HL-60 (cell line): ENCODE results near the gene DEFB124.

Experiments
- DNase-seq, 2 experiments: peaks; one replicate each; pipeline ENCODE4 v3.0.0-alpha.2; 2010 to 2020; ENCODE audit warnings: low read depth in 1 of 2, low spot score in 1 of 2
- H3K27ac ChIP-seq: fragments of 250-450 bp; sonication (Bioruptor Pico); replicated peaks from 2 replicates; pipeline ENCODE4 v1.5.1; 2020; ENCODE audit warnings: mild to moderate bottlenecking, moderate library complexity
- H3K27me3 ChIP-seq: fragments of 250-450 bp; sonication (Bioruptor Pico); 2 replicates; pipeline ENCODE4 v1.5.1; 2021; ENCODE audit warnings: mild to moderate bottlenecking, moderate library complexity; ENCODE audit not compliant: insufficient read depth, poor library complexity, severe bottlenecking
- H3K4me3 ChIP-seq: replicated peaks from 2 replicates; pipeline ENCODE4 v1.5.1; 2011; ENCODE audit warnings: mild to moderate bottlenecking, control low read depth, low read length; ENCODE audit not compliant: insufficient read depth
- CTCF ChIP-seq: IDR thresholded peaks from one replicate; pipeline ENCODE4 v1.5.1; 2011; ENCODE audit warnings: low read length, control low read depth, inconsistent platforms; ENCODE audit not compliant: insufficient read depth
- GABPA ChIP-seq: IDR thresholded peaks from 2 replicates; pipeline ENCODE4 v1.6.1; 2012; ENCODE audit warnings: low read depth
- POLR2AphosphoS5 ChIP-seq: IDR thresholded peaks from 2 replicates; pipeline ENCODE4 v1.6.1; 2012; ENCODE audit warnings: low read depth
- SPI1 ChIP-seq: IDR thresholded peaks from 2 replicates; pipeline ENCODE4 v1.6.1; 2012; ENCODE audit warnings: low read depth, mild to moderate bottlenecking, borderline replicate concordance
- TF ChIP-seq, protein P1 (sequence below): IDR thresholded peaks from 2 replicates; pipeline ENCODE4 v1.6.1; 2012; ENCODE audit warnings: low read depth; ENCODE audit not compliant: insufficient replicate concordance

DEFB124 gene

GRCh38 chr20:31454361-31454760, 20.6 kb downstream of the DEFB124 start:
- Histone ChIP-seq H3K27ac (no peak overlapping the region), H3K4me3 (no peak overlapping the region), H3K27me3 (no peaks in the 10 kb centered on the region)
- TF ChIP-seq CTCF: no peak
- no peak for DNase-seq

DNA sequence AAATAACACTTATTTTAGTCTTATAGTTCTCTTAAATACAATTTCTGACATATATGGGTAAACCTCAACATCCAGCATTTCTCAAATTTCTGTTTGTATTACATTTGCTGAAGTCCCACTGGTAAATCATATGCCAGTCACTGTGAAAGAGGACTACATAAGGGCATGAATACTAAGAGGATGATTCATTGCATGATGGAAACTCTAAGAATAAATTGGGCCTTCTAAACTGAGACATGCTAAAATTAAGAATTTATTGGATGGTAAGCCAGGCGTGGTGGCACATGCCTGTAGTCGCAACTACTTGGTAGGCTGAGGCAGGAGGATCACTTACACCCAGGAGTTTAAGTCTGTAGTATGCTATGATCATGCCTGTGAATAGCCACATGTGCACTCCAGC, 22.4 kb downstream of the DEFB124 start:
- no peaks in the 10 kb centered on the region for H3K27me3 ChIP-seq
- no peak for DNase-seq
- no peak overlapping the region for H3K4me3 ChIP-seq
- no peak for TF ChIP-seq POLR2AphosphoS5
- TF ChIP-seq, protein P1, sequence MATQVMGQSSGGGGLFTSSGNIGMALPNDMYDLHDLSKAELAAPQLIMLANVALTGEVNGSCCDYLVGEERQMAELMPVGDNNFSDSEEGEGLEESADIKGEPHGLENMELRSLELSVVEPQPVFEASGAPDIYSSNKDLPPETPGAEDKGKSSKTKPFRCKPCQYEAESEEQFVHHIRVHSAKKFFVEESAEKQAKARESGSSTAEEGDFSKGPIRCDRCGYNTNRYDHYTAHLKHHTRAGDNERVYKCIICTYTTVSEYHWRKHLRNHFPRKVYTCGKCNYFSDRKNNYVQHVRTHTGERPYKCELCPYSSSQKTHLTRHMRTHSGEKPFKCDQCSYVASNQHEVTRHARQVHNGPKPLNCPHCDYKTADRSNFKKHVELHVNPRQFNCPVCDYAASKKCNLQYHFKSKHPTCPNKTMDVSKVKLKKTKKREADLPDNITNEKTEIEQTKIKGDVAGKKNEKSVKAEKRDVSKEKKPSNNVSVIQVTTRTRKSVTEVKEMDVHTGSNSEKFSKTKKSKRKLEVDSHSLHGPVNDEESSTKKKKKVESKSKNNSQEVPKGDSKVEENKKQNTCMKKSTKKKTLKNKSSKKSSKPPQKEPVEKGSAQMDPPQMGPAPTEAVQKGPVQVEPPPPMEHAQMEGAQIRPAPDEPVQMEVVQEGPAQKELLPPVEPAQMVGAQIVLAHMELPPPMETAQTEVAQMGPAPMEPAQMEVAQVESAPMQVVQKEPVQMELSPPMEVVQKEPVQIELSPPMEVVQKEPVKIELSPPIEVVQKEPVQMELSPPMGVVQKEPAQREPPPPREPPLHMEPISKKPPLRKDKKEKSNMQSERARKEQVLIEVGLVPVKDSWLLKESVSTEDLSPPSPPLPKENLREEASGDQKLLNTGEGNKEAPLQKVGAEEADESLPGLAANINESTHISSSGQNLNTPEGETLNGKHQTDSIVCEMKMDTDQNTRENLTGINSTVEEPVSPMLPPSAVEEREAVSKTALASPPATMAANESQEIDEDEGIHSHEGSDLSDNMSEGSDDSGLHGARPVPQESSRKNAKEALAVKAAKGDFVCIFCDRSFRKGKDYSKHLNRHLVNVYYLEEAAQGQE: no peak
- no peak overlapping the region for H3K27ac ChIP-seq

GRCh38 chr20:31449511-31450414, 25.2 kb downstream of the DEFB124 start:
- no peak for DNase-seq
- Histone ChIP-seq H3K27me3 (no peaks in the 10 kb centered on the region), H3K27ac (no peak overlapping the region), H3K4me3 (no peak overlapping the region)
- no peak for TF ChIP-seq SPI1
- TF ChIP-seq POLR2AphosphoS5: no peak

GRCh38 chr20:31446084-31446819, 28.7 kb downstream of the DEFB124 start:
- Histone ChIP-seq H3K4me3 (no peak overlapping the region), H3K27me3 (no peaks in the 10 kb centered on the region), H3K27ac (no peak overlapping the region)
- TF ChIP-seq GABPA (no peak), CTCF (no peak)
- TF ChIP-seq, protein P1: no peak
- DNase-seq: no peak
